HepG2 (cell line): ENCODE measurements around the gene MACROD2. TPM values are rescaled to one million over a fixed set of nuclear protein-coding genes. Genes with fewer than 3 reads are reported as not detected.

ENCODE experiments used
- ARID5B ChIP-seq: IDR thresholded peaks from 2 replicates; pipeline ENCODE4 v1.4.0; 2020; ENCODE audit warnings: mild to moderate bottlenecking, missing genetic modification reagents
- ISL2 ChIP-seq: sonication (generic); formaldehyde crosslinking; IDR thresholded peaks from 2 replicates; pipeline ENCODE4 v1.5.0; 2020; ENCODE audit warnings: missing genetic modification reagents
- NFE2L2 ChIP-seq: fragments of 150-350 bp; IDR thresholded peaks from 2 replicates; pipeline ENCODE4 v1.6.1; 2014; ENCODE audit warnings: low read length
- NONO ChIP-seq, 2 experiments: fragments of 450-650 bp in 1 of 2; sonication (generic) in 1 of 2; formaldehyde crosslinking in 1 of 2; IDR thresholded peaks in 1 of 2; conservative IDR thresholded peaks in 1 of 2; 2 replicates each; pipeline versions ENCODE4 v1.6.1 to v1.8.0; 2017 to 2022; ENCODE audit warnings: mild to moderate bottlenecking in 1 of 2, missing genetic modification reagents in 1 of 2, moderate library complexity in 1 of 2
- UBTF ChIP-seq: sonication (generic); formaldehyde crosslinking; IDR thresholded peaks from 2 replicates; pipeline ENCODE4 v1.4.0; 2020; ENCODE audit warnings: mild to moderate bottlenecking, missing genetic modification reagents
- USF2 ChIP-seq, 2 experiments: sonication (generic) in 1 of 2; formaldehyde crosslinking in 1 of 2; IDR thresholded peaks; 2 replicates each; pipeline versions ENCODE4 v1.5.1 to v1.6.1; 2011 to 2020; ENCODE audit warnings: borderline replicate concordance in 1 of 2, low read depth in 1 of 2, low read length in 1 of 2, mild to moderate bottlenecking in 1 of 2, missing genetic modification reagents in 1 of 2, moderate library complexity in 1 of 2
- ZFP37 ChIP-seq: sonication (generic); formaldehyde crosslinking; IDR thresholded peaks from 2 replicates; pipeline ENCODE4 v1.4.0; 2020; ENCODE audit warnings: missing genetic modification reagents, borderline replicate concordance
- ZNF274 ChIP-seq: sonication (generic); formaldehyde crosslinking; IDR thresholded peaks from 2 replicates; pipeline ENCODE4 v1.5.1; 2020; ENCODE audit warnings: mild to moderate bottlenecking, missing genetic modification reagents
- polyA plus RNA-seq, 8 experiments: library from polyadenylated mRNA; depleted of rRNA in 3 of 8; stranded (reverse) in 7 of 8; unstranded in 1 of 8; fragments of >200 nt; fragmentation: Illumina TruSeq in 4 of 8; extraction: Trizol in 4 of 8; gene quantifications; 2 replicates each; pipeline versions ENCODE4 v1.2.1 to v1.2.3, GENCODE V29; 2011 to 2016; ENCODE audit warnings: low read depth in 4 of 8, missing spikeins in 1 of 8, mixed read lengths in 1 of 8; ENCODE audit not compliant: insufficient read depth in 1 of 8
- total RNA-seq, 5 experiments: library from RNA; depleted of rRNA; stranded (reverse); fragments of >200 nt; fragmentation: Illumina TruSeq; extraction: Trizol; gene quantifications; 2 replicates each; pipeline ENCODE4 v1.2.3, GENCODE V29; 2016; ENCODE audit warnings: low read depth in 1 of 5

The MACROD2 gene
- total and polyA plus RNA-seq, 2 of the 13 experiments (the other 11 are each of a cell fraction or from before 2014, with no cell fraction given) = 0.13 to 0.51 TPM

DNA sequence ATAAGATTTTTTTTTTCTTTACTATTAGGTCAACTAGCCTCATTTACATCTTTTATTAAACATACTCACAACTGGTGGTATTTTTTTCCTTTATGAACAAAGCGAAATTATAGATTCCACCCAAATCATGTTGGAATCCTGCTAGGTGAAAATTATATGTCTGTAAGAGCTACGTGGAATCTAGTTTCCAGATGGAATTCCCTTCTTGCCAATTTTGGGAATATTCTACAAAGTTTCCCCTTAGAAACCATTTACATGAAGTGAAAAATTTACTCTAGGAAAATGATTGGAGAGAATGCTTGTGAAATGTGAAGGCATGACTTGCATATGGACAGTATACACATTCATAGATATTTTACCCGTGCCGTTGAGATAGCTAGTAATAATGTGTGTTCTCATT, 1466.6 kb downstream of the MACROD2 start (continued):
- TF ChIP-seq UBTF (CRISPR knock-in tag) (no peak), ZFP37 (CRISPR knock-in tag) (no peak), ISL2 (no peak), NONO (IDR thresholded peaks at IDR 0.05) (no peak), NONO (CRISPR knock-in tag; conservative IDR thresholded peaks at IDR 0.05) (no peak), ZNF274 (CRISPR knock-in tag) (no peak), USF2 (IDR thresholded peaks at IDR 0.05; ENCODE audit: low read depth, low read length) (no peak), USF2 (CRISPR knock-in tag; IDR thresholded peaks at IDR 0.05; ENCODE audit: borderline replicate concordance) (no peak), ARID5B (CRISPR knock-in tag) (no peak), NFE2L2 (no peak)
